Stimulated activated CD4-positive, alpha-beta T cell treated with anti-CD3 and anti-CD28 coated beads, Interleukin-2, amount 100 ng/mL, for 24 hours (primary cell): ENCODE results near the gene RIMBP2.

Experiments
- DNase-seq, 2 donors: peaks; one replicate each; pipeline ENCODE4 v3.0.0-alpha.2; 2020

Gene RIMBP2

DNA sequence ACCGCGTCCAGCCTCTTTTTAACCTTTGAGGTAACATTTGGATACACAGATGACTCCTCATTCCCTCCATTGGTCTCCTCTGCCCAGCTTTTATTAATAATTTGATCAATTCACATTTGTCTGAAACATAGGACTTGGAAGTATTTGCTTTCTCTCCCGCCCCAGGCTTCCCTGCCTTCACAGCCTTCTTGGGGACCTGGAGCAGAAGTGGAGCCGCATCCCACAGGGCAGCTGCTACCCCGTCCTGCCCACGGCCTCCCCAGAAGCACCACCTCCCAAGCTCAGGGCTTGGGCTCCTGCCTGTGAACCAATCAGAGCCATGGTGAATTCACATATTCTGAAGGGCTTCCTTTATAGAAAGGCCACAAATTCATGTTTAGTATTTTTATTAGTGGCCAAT lies 280.8 kb downstream of the RIMBP2 start:
- no peak for DNase-seq

DNA sequence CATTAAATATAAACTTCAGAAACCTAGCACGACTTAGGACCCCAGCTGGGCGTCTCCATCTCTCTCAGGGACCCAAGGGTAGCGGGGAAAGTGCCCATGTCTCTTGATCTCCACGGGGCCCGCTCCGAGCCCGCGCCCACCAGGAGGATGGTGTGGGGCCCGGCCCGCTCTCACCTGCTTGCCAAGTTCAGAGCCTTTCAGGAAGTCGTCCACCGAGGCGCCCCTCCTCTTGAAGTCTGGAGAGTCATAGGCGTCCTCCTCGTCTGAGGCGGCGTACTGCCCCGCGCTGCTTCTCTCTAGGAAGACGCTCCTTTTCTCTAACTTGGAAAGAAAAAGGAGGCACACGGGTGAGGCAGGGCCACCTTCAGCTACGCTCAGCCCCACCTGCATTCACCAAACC lies 281.5 kb downstream of the RIMBP2 start:
- no peak for DNase-seq

DNA sequence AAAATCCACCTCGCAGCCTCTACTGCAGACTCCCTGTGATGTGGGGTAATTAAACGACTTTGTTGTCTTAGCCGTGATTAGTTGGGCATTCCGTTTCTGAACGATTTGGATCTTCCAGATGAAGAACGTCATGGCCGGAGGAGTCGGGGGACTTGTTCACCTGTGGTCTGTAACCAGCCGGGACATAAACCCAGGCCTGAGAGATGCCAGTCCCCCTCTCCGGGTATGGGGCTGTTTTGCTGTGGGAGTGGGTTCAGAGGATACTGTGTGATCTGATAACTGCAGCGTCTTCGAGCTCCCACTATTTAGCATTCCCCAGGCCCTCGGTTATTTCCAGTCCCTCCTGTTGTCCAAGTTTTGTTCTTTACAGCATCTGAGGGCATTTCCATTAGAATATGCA lies 282.3 kb downstream of the RIMBP2 start:
- DNase-seq, result no peak

DNA sequence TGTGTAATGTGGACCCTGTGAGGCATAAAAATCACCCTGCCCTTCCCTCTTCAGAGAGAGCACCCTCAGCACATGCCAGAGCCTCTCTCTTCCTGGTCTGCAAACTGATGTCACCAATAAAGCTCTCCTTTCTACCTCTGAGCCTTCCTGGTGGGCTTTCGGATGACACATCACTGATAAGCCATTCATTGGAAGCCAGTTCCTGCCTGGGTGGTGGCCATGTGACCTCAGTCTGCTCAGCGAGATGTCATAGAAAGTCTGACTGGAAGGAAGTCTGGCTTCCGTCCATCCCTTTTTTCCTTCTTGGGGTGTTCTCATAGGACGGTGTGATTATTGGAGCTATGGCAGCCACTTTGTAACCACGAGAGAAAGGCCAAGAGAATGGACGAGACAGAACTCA lies 282.7 kb downstream of the RIMBP2 start:
- no peak for DNase-seq

DNA sequence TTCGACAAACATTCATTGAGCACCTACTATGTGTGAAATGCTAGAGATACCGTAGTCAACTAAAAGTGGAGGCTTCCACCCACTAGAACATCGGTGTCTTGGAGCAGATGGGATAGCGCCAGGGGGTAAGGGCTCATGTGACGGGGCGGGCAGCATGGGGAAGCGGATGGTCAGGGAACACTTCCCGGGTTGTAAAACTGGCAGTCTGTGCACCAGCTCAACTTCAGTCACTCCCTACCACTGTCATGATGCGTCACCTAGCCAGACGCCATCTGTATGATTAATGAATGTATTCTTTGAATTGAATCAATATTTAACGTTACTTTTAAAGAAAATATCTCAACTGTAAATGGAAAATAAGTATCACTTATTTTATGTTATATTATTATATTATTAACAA lies 284.9 kb downstream of the RIMBP2 start:
- DNase-seq, result no peak

DNA sequence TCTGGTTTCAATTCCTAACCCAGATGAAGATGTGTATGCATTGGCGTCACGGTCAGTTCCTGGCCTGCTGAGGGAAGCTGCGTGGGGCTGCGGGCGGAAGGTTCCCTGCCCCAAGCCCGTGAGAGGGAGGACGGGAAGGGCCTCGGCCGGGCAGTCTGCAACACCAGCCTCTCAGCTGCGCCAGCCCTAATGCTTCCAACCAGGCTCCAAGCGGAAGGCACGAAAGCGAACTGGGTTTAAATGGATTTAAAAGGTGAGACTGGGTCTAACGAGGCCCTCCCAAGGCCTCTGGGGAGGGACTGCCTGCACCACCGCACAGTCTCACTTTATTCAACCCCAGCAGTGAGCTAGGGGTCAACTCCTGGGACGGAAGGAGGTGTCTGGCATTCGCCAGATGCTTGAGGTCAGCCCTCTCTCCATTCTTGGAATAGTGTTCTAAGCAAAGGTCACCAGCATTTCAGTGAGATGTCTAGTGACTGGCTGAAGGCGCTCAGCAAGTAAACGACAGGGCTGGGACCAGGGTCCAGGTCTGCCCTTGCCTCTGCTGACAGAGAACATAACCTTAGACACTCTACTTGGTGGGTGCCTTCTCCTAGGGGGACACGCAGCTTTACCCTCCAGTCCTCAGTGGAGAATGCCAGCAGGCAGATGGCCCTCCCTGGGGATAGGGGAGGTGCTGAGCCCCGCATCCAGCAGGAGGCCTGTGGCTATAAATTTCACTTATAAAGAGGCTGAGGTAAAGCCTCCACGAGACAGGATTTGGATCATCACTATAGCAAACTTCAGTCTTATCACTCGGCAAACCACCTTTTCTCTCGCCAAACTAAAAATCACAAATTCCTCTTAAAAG lies 286.2 kb downstream of the RIMBP2 start:
- DNase-seq, result no peak

DNA sequence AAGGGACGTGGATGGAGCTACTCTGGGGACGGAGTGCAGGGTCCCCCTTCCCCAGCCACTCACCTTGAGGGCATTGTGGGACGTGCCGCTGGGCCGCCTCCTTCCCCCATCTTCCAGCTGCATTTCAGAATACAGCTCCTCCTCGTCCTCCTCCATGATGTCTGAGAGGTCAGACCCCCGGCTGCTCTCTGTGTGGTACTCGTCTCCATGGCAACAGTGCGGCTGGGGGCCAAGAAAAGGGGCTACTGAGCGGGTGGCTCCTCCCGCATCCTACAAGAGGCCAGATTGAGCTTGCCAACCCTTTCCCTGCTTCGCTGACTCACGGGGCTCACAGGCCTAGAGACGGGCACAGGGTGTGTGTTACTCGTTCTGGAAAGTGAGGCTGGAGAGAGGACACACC lies 288.0 kb downstream of the RIMBP2 start:
- DNase-seq, result no peak

DNA sequence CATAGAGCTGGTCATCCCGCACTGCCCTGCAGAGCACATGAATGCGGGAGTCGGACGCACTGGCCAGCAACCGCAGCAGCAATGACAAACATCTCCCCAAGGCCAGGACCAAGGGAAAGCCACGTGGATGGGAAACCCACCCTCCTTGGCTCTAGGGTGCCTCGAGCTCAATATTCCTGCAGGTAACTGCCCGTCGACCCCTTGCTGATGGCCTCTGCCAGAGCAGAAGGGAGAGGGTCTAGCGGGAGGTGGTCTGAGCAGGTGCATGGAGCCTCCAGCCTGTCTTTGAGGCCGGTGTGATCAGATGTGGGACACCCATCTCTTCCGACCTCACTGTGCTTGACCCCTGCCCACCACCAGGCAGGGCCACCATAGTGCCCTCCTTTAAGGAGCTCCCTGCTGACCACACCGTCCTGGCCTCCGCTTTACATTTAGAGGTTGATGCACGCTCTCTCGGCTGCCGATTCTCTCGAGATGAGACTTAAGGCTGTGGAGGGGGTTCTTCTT lies 288.7 kb downstream of the RIMBP2 start:
- no peak for DNase-seq

DNA sequence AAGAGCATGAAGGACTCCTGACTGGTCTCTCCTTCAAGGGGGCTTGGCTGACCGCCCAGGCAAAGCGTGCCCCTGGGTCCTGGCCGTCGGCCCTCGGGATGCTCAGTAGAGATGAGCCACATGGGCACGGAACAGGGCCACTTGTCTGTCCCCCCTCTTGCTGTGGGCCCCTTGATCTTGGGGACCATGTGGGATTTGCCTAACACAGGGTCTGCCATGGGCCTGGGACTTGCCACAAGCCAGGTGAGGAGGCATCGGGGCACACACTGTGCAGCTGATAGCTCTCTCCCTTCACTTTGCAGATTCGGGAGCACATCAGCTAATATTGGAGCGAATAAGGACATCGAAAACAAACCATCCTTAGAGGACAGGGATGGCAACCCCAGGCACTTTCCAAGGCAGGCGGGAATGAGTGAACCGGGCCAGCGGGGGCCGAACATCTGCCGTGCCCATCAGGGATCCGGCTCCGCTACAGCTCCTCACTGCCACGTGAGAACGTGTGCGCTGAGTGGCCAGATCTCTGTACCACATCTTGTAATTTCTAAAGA lies 290.3 kb downstream of the RIMBP2 start:
- no peak for DNase-seq

DNA sequence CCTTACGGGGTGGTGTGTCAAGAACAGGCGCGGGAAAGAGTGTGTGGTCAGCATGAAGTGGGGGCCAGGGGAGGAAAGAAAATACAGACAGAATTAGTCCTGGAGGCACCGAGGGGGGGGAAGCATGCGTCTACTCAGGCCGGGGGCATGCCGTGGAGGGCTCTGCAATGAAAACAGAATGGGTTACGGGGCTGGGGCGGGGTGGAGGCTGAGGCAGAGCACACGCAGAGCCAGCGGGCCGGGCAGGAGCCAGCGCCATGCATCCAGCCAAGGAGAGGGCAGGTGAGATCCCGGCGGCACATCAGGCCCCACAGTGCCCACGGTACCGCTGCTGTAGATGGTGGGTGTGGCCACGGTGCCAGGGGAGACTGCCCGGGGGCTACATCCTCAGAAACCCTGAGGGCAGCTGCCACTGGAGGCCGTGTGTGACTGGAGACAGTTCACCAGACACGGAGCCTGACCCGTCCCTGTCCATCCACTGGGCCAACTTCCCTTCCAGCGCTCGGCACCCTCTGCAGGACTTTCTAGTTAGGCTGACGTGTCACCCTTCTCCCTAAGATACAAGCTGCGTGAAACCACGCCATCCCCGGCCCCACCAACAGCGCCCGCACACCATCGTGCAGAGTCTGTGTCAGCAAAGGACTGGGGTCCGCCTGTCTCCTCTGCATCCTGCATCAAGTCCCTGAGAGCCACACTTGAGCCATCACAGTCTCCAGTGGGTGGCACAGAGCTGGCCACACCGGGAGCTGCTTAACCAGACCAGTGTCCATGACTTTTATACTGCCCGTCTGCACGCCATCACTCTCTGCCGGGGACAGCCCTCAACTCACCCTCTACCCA lies 291.0 kb downstream of the RIMBP2 start:
- DNase-seq, result no peak

DNA sequence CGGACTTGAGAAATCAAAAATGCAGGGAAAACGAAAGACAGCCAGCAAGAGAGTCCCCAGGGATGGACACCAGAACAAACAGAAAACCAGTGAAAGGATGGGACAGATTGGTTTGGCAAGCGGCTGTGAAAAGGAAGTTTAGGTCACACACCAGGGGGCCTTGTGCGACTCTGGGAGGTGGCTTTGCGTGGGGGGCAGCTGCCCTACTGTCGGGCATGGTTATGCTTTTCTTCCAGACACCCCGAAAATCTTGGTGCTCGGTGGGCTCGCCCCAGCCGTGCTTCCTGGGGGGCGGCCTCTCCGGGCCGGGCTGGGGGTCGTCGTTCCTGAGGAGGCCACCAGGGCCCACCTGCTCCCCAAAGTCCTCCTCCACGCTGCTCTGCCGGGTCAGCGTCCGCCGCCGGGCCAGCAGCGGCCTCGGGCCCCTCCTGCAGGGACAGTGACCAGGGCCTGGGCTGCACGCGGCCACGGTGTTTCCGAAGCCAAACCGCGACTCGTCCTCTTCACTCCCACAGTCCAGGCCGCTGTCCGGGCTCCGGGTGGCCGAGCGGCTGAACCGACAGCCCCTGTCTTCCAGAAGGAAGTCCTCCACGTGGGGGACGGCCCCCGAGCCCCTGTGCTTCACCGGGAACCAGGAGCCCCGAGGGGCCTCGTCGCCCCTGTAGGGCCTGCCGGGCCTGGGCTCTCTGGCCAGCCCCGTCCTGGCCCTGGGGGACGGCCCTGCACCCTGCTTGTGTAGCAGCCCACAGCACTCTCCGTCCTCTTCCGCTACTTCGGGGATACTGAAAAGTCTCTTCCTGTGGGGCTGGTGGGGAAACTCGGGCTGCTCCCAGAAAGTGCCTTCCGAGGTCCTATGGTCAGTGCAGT lies 291.9 kb downstream of the RIMBP2 start:
- DNase-seq, result no peak

DNA sequence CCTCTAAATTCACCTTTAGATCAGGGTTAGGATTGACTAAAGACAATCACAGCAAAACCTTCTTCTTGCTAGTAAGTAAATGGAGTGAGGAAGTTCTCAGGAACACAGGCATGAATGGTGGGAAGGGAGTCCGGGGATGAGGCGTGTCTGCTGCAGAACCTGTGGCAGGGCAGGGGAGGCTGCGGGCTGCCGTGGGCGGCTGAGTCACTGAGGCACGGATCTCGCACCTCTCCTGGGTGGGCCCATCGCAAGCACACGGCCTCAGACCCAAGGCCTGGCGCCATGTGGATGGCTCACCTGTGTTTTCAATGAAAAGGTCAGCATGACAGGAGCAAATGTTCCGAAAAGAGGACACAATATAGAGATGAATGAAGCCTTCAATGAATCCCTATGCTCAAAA lies 293.0 kb downstream of the RIMBP2 start:
- no peak for DNase-seq

DNA sequence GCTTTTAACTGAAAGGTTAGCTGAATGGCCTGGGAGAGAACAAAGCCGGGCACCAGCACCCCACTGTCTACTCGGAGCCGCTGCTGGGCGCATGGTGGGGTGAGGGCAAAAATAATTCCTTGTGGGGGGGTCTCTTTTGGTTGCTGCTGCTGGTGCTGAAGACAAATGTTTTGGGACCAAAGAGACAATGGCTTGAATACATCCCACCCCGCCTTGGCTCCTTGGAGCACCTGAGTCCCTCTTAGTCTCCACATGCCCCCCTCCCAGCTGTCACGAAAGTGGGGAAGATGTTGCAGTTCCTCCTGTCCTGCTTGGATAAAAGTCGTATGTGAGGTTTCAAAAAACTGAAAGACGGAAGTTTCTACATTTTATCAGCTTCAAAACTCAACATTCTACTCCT lies 293.4 kb downstream of the RIMBP2 start:
- no peak for DNase-seq

DNA sequence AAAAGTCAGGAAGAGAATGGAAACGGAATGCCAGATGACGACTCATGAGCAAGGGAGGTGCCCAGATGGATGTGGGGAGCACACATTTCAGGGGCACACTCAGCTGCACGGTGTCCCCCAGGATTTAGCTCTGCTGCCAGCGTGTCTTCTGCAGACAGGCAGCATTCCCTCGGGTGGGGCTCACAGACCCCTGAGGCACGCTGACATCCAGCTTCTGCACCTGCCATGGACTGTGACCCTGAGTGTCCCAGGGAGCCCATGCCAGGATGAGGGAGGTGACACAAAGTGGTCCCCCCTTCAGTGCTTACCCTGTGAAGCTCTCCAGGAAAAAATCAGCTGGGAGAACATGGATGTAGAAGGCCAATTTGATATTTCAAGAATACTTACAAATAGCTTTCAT lies 294.2 kb downstream of the RIMBP2 start:
- DNase-seq, result no peak

DNA sequence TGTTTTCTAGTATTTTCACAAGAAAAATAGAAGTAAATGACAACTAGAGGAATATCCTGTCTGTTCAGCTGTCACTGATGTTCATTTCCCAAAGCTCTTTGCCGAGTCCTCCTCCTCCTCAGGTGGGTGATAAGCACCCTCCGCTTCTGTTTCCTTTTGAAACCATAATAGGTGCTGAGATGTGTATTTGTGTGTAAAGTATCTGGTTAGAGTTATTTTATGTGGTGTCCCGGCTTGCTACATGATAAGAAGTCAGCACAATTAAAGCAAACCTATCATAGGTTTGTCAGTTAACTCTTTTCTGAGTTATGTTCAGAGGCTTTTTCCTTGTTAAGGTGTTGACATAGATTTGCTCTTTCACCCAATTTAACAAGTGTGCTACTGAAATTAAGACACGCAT lies 296.0 kb downstream of the RIMBP2 start:
- DNase-seq, result no peak

DNA sequence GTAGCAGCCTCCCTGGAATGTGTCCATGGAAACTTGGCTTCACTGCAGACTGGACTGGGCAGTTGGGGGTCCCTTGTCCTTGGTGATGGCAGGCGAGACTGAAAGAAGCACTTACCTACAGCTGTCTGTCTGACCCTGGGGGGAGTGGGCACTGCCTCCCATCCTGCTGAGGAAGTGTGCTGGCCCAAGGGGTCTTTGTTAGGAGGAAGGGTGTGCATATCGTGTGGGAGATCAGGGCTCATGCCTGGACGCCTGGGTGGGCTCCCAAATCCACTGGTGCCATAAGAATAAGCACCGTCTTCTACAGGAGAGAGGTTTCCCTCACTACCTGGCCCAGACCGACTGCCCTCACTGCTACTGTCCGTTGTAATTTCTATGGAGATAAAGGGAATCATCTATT lies 297.0 kb downstream of the RIMBP2 start:
- no peak for DNase-seq

DNA sequence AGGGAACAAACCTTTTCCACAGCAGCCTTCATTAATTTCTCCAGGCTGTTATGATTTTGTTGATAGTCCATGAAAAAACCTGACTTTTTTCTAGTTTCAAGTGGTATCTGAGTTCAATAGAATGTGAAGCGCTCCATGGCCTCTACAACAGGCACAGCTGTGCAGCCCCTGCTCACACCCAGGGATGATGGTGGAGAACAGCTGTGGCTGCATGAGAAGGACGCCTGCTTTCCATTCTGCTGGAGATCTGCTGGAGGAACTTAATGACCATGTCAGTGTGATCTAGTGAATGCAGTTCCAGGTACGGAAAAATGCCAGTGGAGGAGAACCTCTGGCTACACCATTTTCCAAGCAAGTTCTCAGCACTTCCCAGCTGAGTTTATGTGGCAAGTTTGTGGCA lies 297.8 kb downstream of the RIMBP2 start:
- DNase-seq, result no peak

DNA sequence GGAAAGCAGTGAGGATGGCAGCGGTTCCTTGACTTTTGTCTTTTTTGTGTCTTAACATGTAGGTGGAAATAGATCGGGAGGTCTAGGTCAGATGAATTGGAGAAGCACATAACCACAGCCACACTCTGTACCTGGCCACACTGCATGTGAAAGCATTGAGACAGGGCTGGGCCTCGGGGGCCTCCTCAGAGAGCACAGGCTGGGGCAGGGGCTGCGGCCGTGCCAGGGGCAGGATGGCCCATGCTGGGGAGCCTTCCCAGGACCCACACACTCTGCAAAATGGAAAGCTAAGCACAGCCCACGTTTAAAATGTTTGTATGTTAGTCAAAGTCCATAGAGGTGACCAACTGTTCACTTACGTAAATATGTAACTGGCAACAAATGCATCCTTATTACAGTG lies 301.7 kb downstream of the RIMBP2 start:
- DNase-seq, result no peak

DNA sequence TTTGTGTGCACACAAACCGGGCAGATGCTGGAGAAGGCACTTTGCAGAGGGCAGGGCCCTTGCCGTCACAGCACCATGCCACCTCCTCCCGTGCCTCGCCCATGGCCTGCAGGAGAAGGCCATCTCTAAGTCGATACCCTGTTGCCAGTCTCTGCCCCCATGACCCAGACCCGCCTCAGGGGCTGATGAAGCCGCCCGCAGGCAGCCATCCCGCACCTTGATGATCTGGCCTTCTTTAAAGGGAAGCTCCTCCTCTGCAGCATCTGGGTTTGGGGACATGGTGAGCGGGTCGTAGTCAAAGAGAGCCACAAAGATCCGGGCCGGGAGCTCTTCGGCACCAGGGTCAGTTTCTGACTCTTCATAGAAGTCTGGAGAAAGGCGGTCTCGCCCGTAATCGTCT lies 302.2 kb downstream of the RIMBP2 start:
- DNase-seq, result no peak

DNA sequence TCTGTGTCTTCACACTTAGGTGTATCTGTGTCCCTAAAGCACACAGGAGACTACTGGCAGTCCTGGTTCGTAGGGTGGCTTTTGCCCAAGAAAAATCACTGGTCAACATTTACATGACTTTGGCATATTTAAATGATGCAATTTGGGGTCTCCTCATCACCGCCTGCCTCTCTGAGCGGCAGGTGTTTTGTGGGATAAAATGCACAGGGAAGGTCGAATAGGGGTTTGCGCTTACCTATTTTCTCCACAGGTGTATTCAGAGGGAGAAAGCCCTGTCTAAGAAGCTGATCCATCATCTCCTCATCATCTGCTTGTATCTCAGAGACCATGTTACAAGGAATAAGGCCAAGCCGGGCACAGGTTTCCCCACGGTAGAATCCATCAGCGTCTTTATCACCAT lies 303.7 kb downstream of the RIMBP2 start:
- DNase-seq, result no peak

DNA sequence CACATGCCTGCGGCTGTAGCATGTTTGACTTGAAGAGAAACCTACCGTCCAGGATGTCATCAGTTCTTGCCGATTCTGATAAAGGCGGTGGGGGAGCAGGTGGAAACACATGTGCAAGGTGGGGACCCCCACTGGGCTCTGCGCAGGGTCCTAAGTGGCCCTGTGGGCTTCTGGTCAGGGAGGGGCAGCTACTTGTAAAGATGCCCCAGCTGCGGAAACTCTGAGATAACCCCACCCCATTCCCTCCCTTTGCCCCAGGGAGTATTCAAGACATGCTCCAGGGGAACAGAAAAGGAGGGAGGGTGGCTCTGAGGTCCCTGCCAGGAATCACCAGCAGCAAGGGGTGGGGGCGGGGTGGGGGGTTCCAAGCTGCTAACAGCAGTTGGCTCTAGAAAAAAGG lies 310.8 kb downstream of the RIMBP2 start:
- DNase-seq, result no peak

DNA sequence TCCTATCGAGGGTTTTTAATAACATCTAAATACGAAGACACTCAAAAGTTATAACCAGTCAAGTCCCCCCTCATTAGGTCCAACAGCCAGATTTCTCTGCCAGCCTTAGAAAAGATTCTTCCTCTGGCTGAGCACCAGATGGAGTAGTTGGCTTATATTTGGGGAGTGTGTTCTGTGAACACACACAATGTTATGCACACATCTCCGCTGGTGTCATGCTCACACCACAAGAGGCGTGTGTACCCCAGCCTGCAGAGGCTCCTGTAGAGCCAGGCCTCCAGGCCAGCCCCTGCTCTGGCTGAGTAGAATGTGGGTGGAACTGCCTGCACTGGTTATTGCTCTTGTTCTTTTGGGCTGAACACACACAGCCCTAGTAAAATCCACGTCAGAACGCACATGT lies 314.4 kb downstream of the RIMBP2 start:
- no peak for DNase-seq
